Endodermal cell (in vitro differentiated cells): ENCODE results near the gene PRR22. TPM values are rescaled to one million over a fixed set of nuclear protein-coding genes. Genes with fewer than 3 reads are reported as not detected.
"Not testable (repeated sequence)": the region's sequence is repeated elsewhere in the genome, so short reads cannot be mapped to it uniquely, and the experiment has no call there.

ENCODE experiments used
- DNase-seq: peaks from one replicate; pipeline ENCODE4 v3.0.0-alpha.2; 2017
- H3K27ac ChIP-seq: 2 replicates; pipeline ENCODE4 v1.5.1; 2013; ENCODE audit warnings: mild to moderate bottlenecking, low read depth, low read length, moderate library complexity
- H3K27me3 ChIP-seq: 2 replicates; pipeline ENCODE4 v1.6.1; 2013; ENCODE audit warnings: mild to moderate bottlenecking, low read length, moderate library complexity; ENCODE audit not compliant: insufficient read depth, control insufficient read depth, poor library complexity, severe bottlenecking
- H3K36me3 ChIP-seq: 2 replicates; pipeline ENCODE4 v1.7.0; 2013; ENCODE audit warnings: mild to moderate bottlenecking, low read length, moderate library complexity; ENCODE audit not compliant: control insufficient read depth, insufficient read depth
- H3K4me1 ChIP-seq: one replicate; pipeline ENCODE4 v1.7.0; 2013; ENCODE audit warnings: low read length; ENCODE audit not compliant: control insufficient read depth, insufficient read depth
- H3K4me3 ChIP-seq: 2 replicates; pipeline ENCODE4 v1.5.1; 2013; ENCODE audit warnings: mild to moderate bottlenecking, low read length, moderate library complexity
- H3K9ac ChIP-seq: 2 replicates; pipeline ENCODE4 v1.6.1; 2013; ENCODE audit warnings: mild to moderate bottlenecking, low read length, moderate library complexity; ENCODE audit not compliant: poor library complexity, severe bottlenecking; ENCODE audit errors: extremely low read depth
- H3K9me3 ChIP-seq: 2 replicates; pipeline ENCODE4 v1.6.1; 2013; ENCODE audit warnings: mild to moderate bottlenecking, low read length, moderate library complexity; ENCODE audit not compliant: control insufficient read depth
- H3K27ac Mint-ChIP-seq: 2 replicates; pipeline ENCODE4 v1.8.0; 2020; ENCODE audit warnings: mixed read lengths
- H3K27me3 Mint-ChIP-seq: 2 replicates; pipeline ENCODE4 v1.8.0; 2021; ENCODE audit warnings: mild to moderate bottlenecking, mixed read lengths; ENCODE audit not compliant: insufficient read depth
- H3K36me3 Mint-ChIP-seq: 2 replicates; pipeline ENCODE4 v1.8.0; 2020; ENCODE audit warnings: low read depth, mixed read lengths
- H3K4me1 Mint-ChIP-seq: 2 replicates; pipeline ENCODE4 v1.8.0; 2020; ENCODE audit warnings: mixed read lengths
- H3K4me3 Mint-ChIP-seq: 2 replicates; pipeline ENCODE4 v1.8.0; 2020; ENCODE audit warnings: mild to moderate bottlenecking, moderate library complexity, mixed read lengths
- H3K9me3 Mint-ChIP-seq: 2 replicates; pipeline ENCODE4 v1.8.0; 2020; ENCODE audit warnings: mild to moderate bottlenecking, mixed read lengths
- WGBS, 2 experiments: methylation state at CpG; one replicate each; pipeline versions ENCODE4 v1.1.5 to v1.1.7; 2013; ENCODE audit warnings: missing lambda C conversion rate in 2 of 2, mixed read lengths in 1 of 2; ENCODE audit not compliant: insufficient coverage in 1 of 2, insufficient read length in 1 of 2; 5-methylcytosine and 5-hydroxymethylcytosine counted together
- total RNA-seq, 2 donors: library from RNA; stranded (reverse); fragmentation: NEBNext Ultra II Directional in 1 of 2; extraction: Animal tissue kit (Norgen Biotek cat#: 25700) in 1 of 2; gene quantifications; 2 replicates in 1 of 2; 3 replicates in 1 of 2; pipeline ENCODE4 v1.2.1, GENCODE V29; 2021
- TF ChIP-seq, protein P1 (sequence below): fragments of 200-600 bp; sonication (generic); conservative IDR thresholded peaks from 2 replicates; pipeline ENCODE4 v1.5.0; 2021; ENCODE audit warnings: antibody characterized with exemption, mild to moderate bottlenecking

PRR22 gene
- total RNA-seq, 2 donors from 2014 or later = 1.9 to 3.6 TPM

DNA sequence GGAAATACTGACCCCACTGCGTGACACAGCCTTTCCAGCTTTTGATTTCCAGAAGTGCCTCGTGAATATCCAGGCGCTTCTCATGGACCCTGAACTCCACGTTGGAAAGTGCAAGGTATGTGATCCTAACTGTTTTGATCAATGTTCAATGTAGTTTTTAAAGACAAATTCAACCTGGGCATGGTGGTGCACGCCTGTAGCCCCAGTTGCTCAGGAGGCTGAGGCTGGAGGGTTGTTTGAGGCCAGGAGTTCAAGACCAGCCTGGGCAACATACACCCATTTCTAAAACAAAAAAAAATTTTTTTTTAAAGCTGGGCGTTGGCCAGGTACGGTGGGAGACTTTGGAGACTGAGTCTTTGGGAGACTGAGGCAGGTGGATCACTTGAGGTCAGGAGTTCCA lies 32.8 kb downstream of the PRR22 start:
- 90 to 93% methylated on average over 7 of the region's 7 CpGs for WGBS, 2 experiments
- no peaks in the 10 kb centered on the region for H3K4me1 ChIP-seq
- H3K4me3 ChIP-seq = no peak overlapping the region
- peaks cover 13% of the 10 kb centered on the region for H3K27me3 Mint-ChIP-seq
- no peak overlapping the region for H3K4me3 Mint-ChIP-seq
- H3K9ac ChIP-seq = no peak overlapping the region
- no peaks in the 10 kb centered on the region for H3K4me1 Mint-ChIP-seq
- H3K27me3 ChIP-seq = no peaks in the 10 kb centered on the region
- TF ChIP-seq, protein P1, sequence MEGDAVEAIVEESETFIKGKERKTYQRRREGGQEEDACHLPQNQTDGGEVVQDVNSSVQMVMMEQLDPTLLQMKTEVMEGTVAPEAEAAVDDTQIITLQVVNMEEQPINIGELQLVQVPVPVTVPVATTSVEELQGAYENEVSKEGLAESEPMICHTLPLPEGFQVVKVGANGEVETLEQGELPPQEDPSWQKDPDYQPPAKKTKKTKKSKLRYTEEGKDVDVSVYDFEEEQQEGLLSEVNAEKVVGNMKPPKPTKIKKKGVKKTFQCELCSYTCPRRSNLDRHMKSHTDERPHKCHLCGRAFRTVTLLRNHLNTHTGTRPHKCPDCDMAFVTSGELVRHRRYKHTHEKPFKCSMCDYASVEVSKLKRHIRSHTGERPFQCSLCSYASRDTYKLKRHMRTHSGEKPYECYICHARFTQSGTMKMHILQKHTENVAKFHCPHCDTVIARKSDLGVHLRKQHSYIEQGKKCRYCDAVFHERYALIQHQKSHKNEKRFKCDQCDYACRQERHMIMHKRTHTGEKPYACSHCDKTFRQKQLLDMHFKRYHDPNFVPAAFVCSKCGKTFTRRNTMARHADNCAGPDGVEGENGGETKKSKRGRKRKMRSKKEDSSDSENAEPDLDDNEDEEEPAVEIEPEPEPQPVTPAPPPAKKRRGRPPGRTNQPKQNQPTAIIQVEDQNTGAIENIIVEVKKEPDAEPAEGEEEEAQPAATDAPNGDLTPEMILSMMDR = no peak
- no peak overlapping the region for H3K27ac Mint-ChIP-seq
- no peak for DNase-seq
- H3K9me3 Mint-ChIP-seq = no peaks in the 10 kb centered on the region
- no peaks in the 10 kb centered on the region for H3K36me3 Mint-ChIP-seq
- H3K36me3 ChIP-seq = no peaks in the 10 kb centered on the region
- H3K27ac ChIP-seq = no peak overlapping the region
- H3K9me3 ChIP-seq = no peaks in the 10 kb centered on the region

DNA sequence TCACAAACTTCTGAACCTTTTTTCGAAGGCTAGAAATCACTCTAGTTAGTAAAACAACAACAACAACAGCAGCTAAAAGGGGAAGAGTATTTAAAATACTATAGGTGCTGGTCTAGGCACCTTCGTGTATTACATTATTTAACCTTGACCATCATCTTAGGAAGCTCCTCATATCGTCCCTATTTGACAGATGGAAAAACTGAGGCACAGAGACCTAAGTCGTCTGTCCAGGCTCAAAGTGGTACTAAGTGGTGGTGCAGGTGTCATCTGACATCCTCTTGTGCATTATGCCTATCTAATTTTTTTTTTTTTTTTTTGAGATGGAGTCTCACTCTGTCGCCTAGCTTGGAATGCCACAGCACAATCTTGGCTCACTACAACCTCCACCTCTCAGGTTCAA lies 35.0 kb downstream of the PRR22 start:
- WGBS, 2 experiments = 80 to 91% methylated on average over 1 to 3 of the region's 5 CpGs
- Mint-ChIP-seq H3K4me1 (no peaks in the 10 kb centered on the region), H3K27ac (no peak overlapping the region), H3K9me3 (no peaks in the 10 kb centered on the region), H3K36me3 (no peaks in the 10 kb centered on the region), H3K27me3 (peaks cover 15% of the 10 kb centered on the region), H3K4me3 (no peak overlapping the region)
- no peak for DNase-seq
- Histone ChIP-seq H3K36me3 (no peaks in the 10 kb centered on the region), H3K9ac (no peak overlapping the region), H3K9me3 (no peaks in the 10 kb centered on the region), H3K4me3 (no peak overlapping the region), H3K27me3 (no peaks in the 10 kb centered on the region), H3K27ac (no peak overlapping the region), H3K4me1 (no peaks in the 10 kb centered on the region)
- TF ChIP-seq, protein P1 = no peak

DNA sequence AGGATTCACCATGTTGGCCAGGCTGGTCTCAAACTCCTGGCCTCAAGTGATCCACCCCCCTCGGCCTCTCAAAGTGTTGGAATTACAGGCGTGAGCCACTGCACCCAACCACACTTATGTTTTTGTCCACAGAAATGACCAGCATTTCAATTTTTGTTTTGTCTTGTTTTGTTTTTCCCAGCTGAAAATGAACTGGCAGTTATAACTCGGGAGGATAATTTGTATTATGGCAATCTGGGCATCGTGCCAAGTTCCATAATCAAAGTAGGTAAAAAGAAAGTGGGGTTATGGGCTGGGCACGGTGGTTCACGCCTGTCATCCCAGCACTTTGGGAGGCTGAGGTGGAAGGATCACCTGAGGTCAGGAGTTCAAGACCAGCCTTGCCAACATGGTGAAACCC lies 35.6 kb downstream of the PRR22 start:
- peaks cover 13% of the 10 kb centered on the region for H3K27me3 Mint-ChIP-seq
- WGBS, 2 experiments = 83% methylated on average over 6 of the region's 6 CpGs

DNA sequence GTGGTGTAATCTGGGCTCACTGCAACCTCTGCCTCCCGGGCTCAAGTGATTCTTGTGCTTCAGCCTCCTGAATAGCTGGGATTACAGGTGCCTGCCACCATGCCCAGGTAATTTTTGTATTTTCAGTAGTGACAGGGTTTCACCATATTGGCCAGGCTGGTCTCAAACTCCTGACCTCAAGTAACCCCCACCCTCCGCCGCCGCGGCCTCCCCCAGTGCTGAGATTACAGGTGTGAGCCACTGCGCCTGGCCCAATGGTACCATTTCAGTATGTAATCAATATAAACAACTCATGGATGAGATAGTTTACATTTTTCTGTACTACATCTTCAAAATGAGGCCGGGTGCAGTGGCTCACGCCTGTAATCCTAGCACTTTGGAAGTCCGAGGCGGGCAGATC lies 39.5 kb downstream of the PRR22 start:
- not testable (repeated sequence) for H3K36me3 Mint-ChIP-seq, H3K9me3 Mint-ChIP-seq, H3K4me1 Mint-ChIP-seq, H3K27me3 ChIP-seq, H3K4me3 ChIP-seq, H3K36me3 ChIP-seq, H3K9me3 ChIP-seq, H3K4me1 ChIP-seq, H3K27ac Mint-ChIP-seq, H3K27ac ChIP-seq, H3K4me3 Mint-ChIP-seq, DNase-seq, H3K9ac ChIP-seq
- 88 to 94% methylated on average over 5 to 10 of the region's 10 CpGs for WGBS, 2 experiments
- H3K27me3 Mint-ChIP-seq = peaks cover 13% of the 10 kb centered on the region

More for the DNA sequence above, 35.6 kb downstream of the PRR22 start:
- not testable (repeated sequence) for H3K4me3 ChIP-seq, H3K27ac Mint-ChIP-seq, DNase-seq, H3K36me3 Mint-ChIP-seq, H3K9me3 ChIP-seq, H3K9me3 Mint-ChIP-seq, H3K4me3 Mint-ChIP-seq, H3K4me1 ChIP-seq, H3K27me3 ChIP-seq, H3K36me3 ChIP-seq, H3K9ac ChIP-seq, H3K27ac ChIP-seq, H3K4me1 Mint-ChIP-seq
